CD8-positive, alpha-beta memory T cell (primary cell): Measurements from ENCODE around the gene CDH12. TPM values are rescaled to one million over a fixed set of nuclear protein-coding genes. Genes with fewer than 3 reads are reported as not detected.

Experiments
- CTCF ChIA-PET: fragments of 350-600 bp; sonication (Branson Sonifier 250); formaldehyde crosslinking; loops from one replicate; lab custom pipeline; 2021; ENCODE audit warnings: antibody characterized with exemption; lab: Charles Lee
- POLR2A ChIA-PET: fragments of 350-600 bp; sonication (Branson Sonifier 250); formaldehyde crosslinking; loops from one replicate; lab custom pipeline; 2021; ENCODE audit warnings: antibody characterized with exemption; lab: Charles Lee
- DNase-seq, 5 donors: peaks; one replicate each; pipeline versions ENCODE4 v3.0.0 to v3.0.0-alpha.2; 2020 to 2022; ENCODE audit warnings: mixed read lengths in 1 of 5
- H3K27ac ChIP-seq: one replicate; pipeline ENCODE4 v1.7.0; 2013; ENCODE audit warnings: low read depth, mild to moderate bottlenecking, low read length, moderate library complexity
- H3K27me3 ChIP-seq: 2 replicates; pipeline ENCODE4 v1.7.0; 2013; ENCODE audit warnings: low read length, mild to moderate bottlenecking; ENCODE audit not compliant: insufficient read depth, poor library complexity, severe bottlenecking
- H3K36me3 ChIP-seq: 2 replicates; pipeline ENCODE4 v1.7.0; 2013; ENCODE audit warnings: mild to moderate bottlenecking, low read length, moderate library complexity; ENCODE audit not compliant: insufficient read depth
- H3K4me1 ChIP-seq: 2 replicates; pipeline ENCODE4 v1.7.0; 2013; ENCODE audit warnings: mild to moderate bottlenecking, low read length, moderate library complexity; ENCODE audit not compliant: insufficient read depth
- H3K4me3 ChIP-seq: 2 replicates; pipeline ENCODE4 v1.7.0; 2013; ENCODE audit warnings: mild to moderate bottlenecking, low read length
- H3K9me3 ChIP-seq: 2 replicates; pipeline ENCODE4 v1.7.0; 2013; ENCODE audit warnings: mild to moderate bottlenecking, low read length
- H3K27ac Mint-ChIP-seq, 8 donors: one replicate each; pipeline ENCODE4 v1.8.0; 2020 to 2021; ENCODE audit warnings: mixed read lengths in 8 of 8, mild to moderate bottlenecking in 6 of 8, inconsistent platforms in 3 of 8, moderate library complexity in 3 of 8
- H3K27me3 Mint-ChIP-seq, 2 donors: one replicate each; pipeline ENCODE4 v1.8.0; 2020 to 2021; ENCODE audit warnings: mixed read lengths in 2 of 2, mild to moderate bottlenecking in 1 of 2, moderate library complexity in 1 of 2
- H3K36me3 Mint-ChIP-seq, 3 donors: one replicate each; pipeline ENCODE4 v1.8.0; 2020 to 2021; ENCODE audit warnings: mixed read lengths in 3 of 3, inconsistent platforms in 1 of 3, mild to moderate bottlenecking in 1 of 3
- H3K4me1 Mint-ChIP-seq, 3 donors: one replicate each; pipeline ENCODE4 v1.8.0; 2020 to 2021; ENCODE audit warnings: mixed read lengths in 3 of 3, inconsistent platforms in 1 of 3, mild to moderate bottlenecking in 1 of 3
- H3K4me3 Mint-ChIP-seq, 7 donors: one replicate each; pipeline ENCODE4 v1.8.0; 2020 to 2021; ENCODE audit warnings: mixed read lengths in 7 of 7, mild to moderate bottlenecking in 6 of 7, moderate library complexity in 4 of 7, inconsistent platforms in 2 of 7
- H3K9me3 Mint-ChIP-seq, 5 donors: one replicate each; pipeline ENCODE4 v1.8.0; 2020 to 2022; ENCODE audit warnings: mixed read lengths in 5 of 5, mild to moderate bottlenecking in 3 of 5, moderate library complexity in 2 of 5, inconsistent platforms in 1 of 5
- polyA plus RNA-seq: library from polyadenylated mRNA; unstranded; fragments of 300-500 nt; fragmentation: Illumina TruSeq; gene quantifications from one replicate; pipeline ENCODE4 v1.2.3, GENCODE V29; 2021
- total RNA-seq, 2 experiments: library from RNA; stranded (reverse); gene quantifications; one replicate each; pipeline ENCODE4 v1.2.3, GENCODE V29; 2021

Gene CDH12
- total and polyA plus RNA-seq, 3 experiments from 2014 or later: not detected

DNA sequence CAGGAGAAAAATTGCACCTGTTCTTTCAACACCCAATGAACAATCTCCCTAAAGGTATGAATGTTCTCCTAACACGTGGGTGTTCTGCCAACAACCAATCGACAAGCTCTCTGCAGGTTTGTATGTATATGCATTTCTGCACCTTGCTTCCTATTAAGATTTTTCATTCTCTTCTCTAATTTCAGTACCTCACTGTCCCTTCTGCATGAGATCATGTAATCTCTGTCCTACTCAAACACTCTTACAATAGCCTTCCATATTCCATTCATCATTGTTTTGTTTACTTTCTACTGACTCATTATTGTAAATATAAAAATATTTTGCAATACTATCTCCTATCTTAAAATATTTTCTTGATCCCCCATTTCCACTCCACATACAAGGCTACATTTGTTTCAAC is 382.0 kb downstream of the CDH12 start:
- H3K27ac ChIP-seq: no peak overlapping the region
- Mint-ChIP-seq H3K4me3 (no peak overlapping the region), H3K4me1 (no peaks in the 10 kb centered on the region), H3K27ac (no peak overlapping the region), H3K9me3 (peaks cover 10 to 53% (median 12%) of the 10 kb centered on the region in 5 donors), H3K27me3 (no peaks in the 10 kb centered on the region), H3K36me3 (no peaks in the 10 kb centered on the region)
- H3K36me3 ChIP-seq: no peaks in the 10 kb centered on the region
- ChIA-PET POLR2A (no interaction called here), CTCF (no interaction called here)
- no peaks in the 10 kb centered on the region for H3K4me1 ChIP-seq
- H3K27me3 ChIP-seq: no peaks in the 10 kb centered on the region
- H3K9me3 ChIP-seq: peaks cover 3% of the 10 kb centered on the region
- no peak overlapping the region for H3K4me3 ChIP-seq
- DNase-seq: no peak

DNA sequence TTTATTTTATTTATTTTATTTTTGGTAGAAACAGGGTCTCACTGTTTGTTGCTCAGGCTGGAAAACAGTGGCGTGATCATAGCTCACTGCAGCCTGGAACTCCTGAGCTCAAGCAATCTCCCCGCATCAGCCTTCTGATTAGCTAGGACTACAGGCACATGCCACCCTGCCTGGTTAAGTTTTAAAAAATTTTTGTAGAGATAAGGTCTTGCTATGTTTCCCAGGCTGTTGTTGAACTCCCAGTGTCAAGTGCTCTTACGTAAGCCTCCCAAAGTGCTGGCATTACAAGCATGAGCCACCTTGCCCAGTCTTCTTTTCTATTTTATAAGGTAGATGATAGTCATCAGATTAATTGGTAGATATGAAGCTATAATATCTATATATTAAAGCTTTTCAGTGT is 382.7 kb downstream of the CDH12 start:
- H3K4me1 Mint-ChIP-seq: no peaks in the 10 kb centered on the region
- H3K4me3 Mint-ChIP-seq: no peak overlapping the region

DNA sequence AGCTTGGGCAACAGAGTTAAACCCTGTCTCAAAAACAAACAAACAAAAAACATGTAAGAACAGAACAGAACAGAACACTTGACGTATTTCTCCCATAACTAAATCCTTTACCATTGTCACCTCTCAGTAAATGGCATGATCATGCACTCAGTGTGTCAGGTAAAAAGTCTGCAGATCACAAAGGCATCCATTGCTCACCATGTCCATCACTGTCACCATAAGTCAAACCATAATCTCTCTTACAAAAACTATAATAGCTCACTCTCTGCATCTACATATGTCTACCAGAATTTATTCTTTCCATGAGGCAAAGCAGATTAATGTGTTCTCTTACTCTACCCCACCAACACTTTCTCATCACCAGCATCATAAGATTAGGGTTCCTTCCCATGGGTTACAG is 387.5 kb downstream of the CDH12 start:
- POLR2A ChIA-PET: no interaction called here
- H3K9me3 ChIP-seq: no peaks in the 10 kb centered on the region
- DNase-seq: no peak
- H3K27ac ChIP-seq: no peak overlapping the region
- Mint-ChIP-seq H3K9me3 (peaks cover 10 to 38% (median 15%) of the 10 kb centered on the region in 5 donors), H3K4me1 (no peaks in the 10 kb centered on the region), H3K36me3 (no peaks in the 10 kb centered on the region), H3K27me3 (no peaks in the 10 kb centered on the region), H3K27ac (no peak overlapping the region), H3K4me3 (no peak overlapping the region)
- no peak overlapping the region for H3K4me3 ChIP-seq
- CTCF ChIA-PET: no interaction called here
- H3K36me3 ChIP-seq: no peaks in the 10 kb centered on the region
- no peaks in the 10 kb centered on the region for H3K27me3 ChIP-seq
- H3K4me1 ChIP-seq: no peaks in the 10 kb centered on the region

More for the DNA sequence above, 382.7 kb downstream of the CDH12 start:
- Histone ChIP-seq H3K4me3 (no peak overlapping the region), H3K36me3 (no peaks in the 10 kb centered on the region), H3K4me1 (no peaks in the 10 kb centered on the region), H3K9me3 (peaks cover 3% of the 10 kb centered on the region), H3K27ac (no peak overlapping the region), H3K27me3 (no peaks in the 10 kb centered on the region)
- Mint-ChIP-seq H3K27ac (no peak overlapping the region), H3K9me3 (peaks cover 11 to 54% (median 15%) of the 10 kb centered on the region in 5 donors), H3K27me3 (no peaks in the 10 kb centered on the region), H3K36me3 (no peaks in the 10 kb centered on the region)
- CTCF ChIA-PET: no interaction called here
- DNase-seq: no peak
- POLR2A ChIA-PET: no interaction called here

DNA sequence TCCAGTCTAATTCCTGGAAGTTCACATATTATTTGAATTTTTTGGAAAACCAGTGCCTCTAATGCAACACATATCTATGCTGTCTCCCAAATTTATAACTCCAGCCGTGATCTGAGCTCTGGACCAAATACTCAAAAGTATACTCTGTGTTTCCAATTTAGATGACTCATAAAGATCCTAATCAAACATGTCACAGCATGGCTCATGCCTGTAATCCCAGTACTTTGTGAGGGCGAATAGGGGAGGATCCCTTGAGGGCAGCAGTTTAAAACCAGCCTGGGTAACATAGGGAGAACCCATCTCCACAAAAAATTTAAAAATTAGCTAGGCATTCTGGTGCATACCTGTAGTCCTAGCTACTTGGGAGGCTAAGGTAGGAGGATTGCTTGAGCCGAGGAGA is 388.0 kb downstream of the CDH12 start:
- no peak overlapping the region for H3K4me3 ChIP-seq
- H3K27ac ChIP-seq: no peak overlapping the region
- H3K9me3 ChIP-seq: no peaks in the 10 kb centered on the region
- Mint-ChIP-seq H3K4me1 (no peaks in the 10 kb centered on the region), H3K36me3 (no peaks in the 10 kb centered on the region), H3K27me3 (no peaks in the 10 kb centered on the region), H3K4me3 (no peak overlapping the region), H3K27ac (no peak overlapping the region), H3K9me3 (peaks cover 11 to 38% (median 15%) of the 10 kb centered on the region in 5 donors)
- H3K36me3 ChIP-seq: no peaks in the 10 kb centered on the region
- DNase-seq: no peak
- no peaks in the 10 kb centered on the region for H3K4me1 ChIP-seq
- ChIA-PET POLR2A (no interaction called here), CTCF (no interaction called here)
- H3K27me3 ChIP-seq: no peaks in the 10 kb centered on the region

DNA sequence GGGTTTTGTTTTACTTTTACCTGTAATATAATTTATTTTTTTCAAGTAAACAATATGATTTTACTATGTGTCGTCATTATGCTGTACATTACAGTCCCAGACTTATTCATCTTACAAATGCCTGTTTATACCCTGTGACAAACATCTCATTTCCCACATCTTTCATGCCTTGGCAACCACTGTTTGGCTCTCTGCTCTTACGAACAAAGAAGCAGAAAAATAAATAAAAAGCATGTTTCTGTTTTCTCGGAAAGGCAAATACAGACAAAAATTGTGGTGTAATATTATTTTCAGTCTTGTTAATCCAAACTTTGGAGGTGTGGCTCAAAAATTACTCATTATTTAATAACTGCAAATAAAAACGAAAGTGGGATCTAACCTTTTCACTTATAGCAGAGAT is 393.0 kb downstream of the CDH12 start:
- no peaks in the 10 kb centered on the region for H3K27me3 Mint-ChIP-seq
- no peaks in the 10 kb centered on the region for H3K4me1 ChIP-seq
- POLR2A ChIA-PET: no interaction called here
- H3K9me3 Mint-ChIP-seq: peaks cover 3 to 27% (median 13%) of the 10 kb centered on the region in 5 donors
- H3K36me3 ChIP-seq: no peaks in the 10 kb centered on the region
- no peak overlapping the region for H3K4me3 ChIP-seq
- H3K27ac ChIP-seq: no peak overlapping the region
- H3K27ac Mint-ChIP-seq: no peak overlapping the region
- no peak overlapping the region for H3K4me3 Mint-ChIP-seq
- peaks cover 0 to 2% (median 0%) of the 10 kb centered on the region in 3 donors for H3K36me3 Mint-ChIP-seq
- no peaks in the 10 kb centered on the region for H3K27me3 ChIP-seq
- no peak for DNase-seq
- no peaks in the 10 kb centered on the region for H3K4me1 Mint-ChIP-seq
- CTCF ChIA-PET: no interaction called here
- H3K9me3 ChIP-seq: no peaks in the 10 kb centered on the region

DNA sequence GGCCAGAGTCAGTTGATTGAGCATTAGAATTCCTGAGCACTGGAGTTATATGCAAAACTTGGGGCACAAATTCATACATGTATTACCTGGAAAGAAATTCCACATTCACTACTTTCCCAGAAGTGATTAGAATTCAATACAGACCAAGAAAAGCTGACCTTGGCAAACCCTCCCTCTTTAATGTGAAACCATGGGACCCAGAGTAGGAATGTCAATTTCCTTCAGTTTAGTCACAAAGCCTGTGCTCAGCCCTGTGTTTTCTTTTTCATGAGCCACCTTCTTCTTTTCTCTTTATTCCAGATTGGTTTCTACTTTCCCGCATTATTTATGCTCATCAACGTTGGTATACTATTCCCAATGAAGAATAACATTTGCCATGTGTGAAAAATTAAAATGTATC is 420.2 kb downstream of the CDH12 start:
- H3K4me1 Mint-ChIP-seq: no peaks in the 10 kb centered on the region
- H3K27ac Mint-ChIP-seq: no peak overlapping the region
- H3K27me3 Mint-ChIP-seq: no peaks in the 10 kb centered on the region
- Histone ChIP-seq H3K27ac (no peak overlapping the region), H3K36me3 (no peaks in the 10 kb centered on the region), H3K9me3 (peaks cover 7% of the 10 kb centered on the region), H3K4me3 (no peak overlapping the region), H3K27me3 (no peaks in the 10 kb centered on the region), H3K4me1 (no peaks in the 10 kb centered on the region)
- DNase-seq: no peak
- ChIA-PET CTCF (no interaction called here), POLR2A (no interaction called here)
- H3K4me3 Mint-ChIP-seq: no peak overlapping the region
- H3K36me3 Mint-ChIP-seq: no peaks in the 10 kb centered on the region
- peaks cover 3 to 30% (median 20%) of the 10 kb centered on the region in 5 donors for H3K9me3 Mint-ChIP-seq

DNA sequence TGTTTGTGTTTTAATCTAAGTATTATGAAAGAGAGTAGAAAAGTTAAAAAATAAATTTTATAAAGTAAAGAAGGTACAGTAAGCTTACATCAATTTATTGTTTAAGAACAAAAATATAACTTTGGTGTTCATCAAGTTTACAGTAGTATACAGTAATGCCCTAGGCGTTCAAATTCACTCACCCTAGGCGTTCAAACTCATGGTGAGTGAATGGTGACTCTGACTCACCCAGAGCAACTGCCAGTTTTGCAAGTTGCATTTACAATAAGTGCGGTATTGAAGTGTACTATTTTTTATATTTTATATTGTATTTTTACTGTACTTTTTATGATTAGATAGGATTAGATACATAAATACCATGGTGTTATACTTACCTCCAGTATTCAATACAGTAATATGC is 421.3 kb downstream of the CDH12 start:
- H3K27ac ChIP-seq: no peak overlapping the region
- no peak overlapping the region for H3K4me3 ChIP-seq
- peaks cover 7% of the 10 kb centered on the region for H3K9me3 ChIP-seq
- H3K4me1 Mint-ChIP-seq: no peaks in the 10 kb centered on the region
- H3K27me3 Mint-ChIP-seq: no peaks in the 10 kb centered on the region
- ChIA-PET CTCF (no interaction called here), POLR2A (no interaction called here)
- H3K27ac Mint-ChIP-seq: no peak overlapping the region
- H3K4me3 Mint-ChIP-seq: no peak overlapping the region
- no peaks in the 10 kb centered on the region for H3K27me3 ChIP-seq
- no peak for DNase-seq
- no peaks in the 10 kb centered on the region for H3K36me3 ChIP-seq
- no peaks in the 10 kb centered on the region for H3K36me3 Mint-ChIP-seq
- peaks cover 5 to 30% (median 21%) of the 10 kb centered on the region in 5 donors for H3K9me3 Mint-ChIP-seq
- no peaks in the 10 kb centered on the region for H3K4me1 ChIP-seq

DNA sequence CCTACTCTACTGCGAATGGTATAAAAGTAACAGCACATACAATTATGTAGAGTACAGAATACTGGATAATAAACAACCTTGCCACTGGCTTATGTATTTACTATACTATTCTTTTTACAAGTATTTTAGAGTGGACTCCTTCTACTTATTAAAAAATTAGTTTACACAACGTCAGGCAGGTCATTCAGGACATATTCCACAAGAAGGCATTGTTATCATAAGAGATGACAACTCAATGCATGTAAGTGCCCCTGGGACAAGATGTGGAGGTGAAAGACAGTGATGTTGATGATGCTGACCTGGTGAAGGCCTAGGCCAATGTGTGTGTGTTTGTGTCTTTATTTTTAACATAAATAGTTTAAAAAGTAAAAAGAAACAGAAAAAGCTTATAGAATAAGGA is 421.7 kb downstream of the CDH12 start:
- H3K4me1 ChIP-seq: no peaks in the 10 kb centered on the region

More for the DNA sequence above, 421.7 kb downstream of the CDH12 start:
- H3K36me3 ChIP-seq: no peaks in the 10 kb centered on the region
- H3K4me3 ChIP-seq: no peak overlapping the region
- Mint-ChIP-seq H3K4me1 (no peaks in the 10 kb centered on the region), H3K9me3 (peaks cover 5 to 28% (median 22%) of the 10 kb centered on the region in 5 donors), H3K27ac (no peak overlapping the region), H3K27me3 (no peaks in the 10 kb centered on the region), H3K4me3 (no peak overlapping the region), H3K36me3 (no peaks in the 10 kb centered on the region)
- H3K27me3 ChIP-seq: no peaks in the 10 kb centered on the region
- ChIA-PET CTCF (no interaction called here), POLR2A (no interaction called here)
- H3K27ac ChIP-seq: no peak overlapping the region
- no peak for DNase-seq
- H3K9me3 ChIP-seq: peaks cover 7% of the 10 kb centered on the region
